Glomerular visceral epithelial cell (primary cell): ENCODE results near the gene FRMD6.

ENCODE experiments used
- DNase-seq: peaks from one replicate; pipeline ENCODE4 v3.0.0-alpha.2; 2016; ENCODE audit errors: extremely low spot score

Gene FRMD6

DNA sequence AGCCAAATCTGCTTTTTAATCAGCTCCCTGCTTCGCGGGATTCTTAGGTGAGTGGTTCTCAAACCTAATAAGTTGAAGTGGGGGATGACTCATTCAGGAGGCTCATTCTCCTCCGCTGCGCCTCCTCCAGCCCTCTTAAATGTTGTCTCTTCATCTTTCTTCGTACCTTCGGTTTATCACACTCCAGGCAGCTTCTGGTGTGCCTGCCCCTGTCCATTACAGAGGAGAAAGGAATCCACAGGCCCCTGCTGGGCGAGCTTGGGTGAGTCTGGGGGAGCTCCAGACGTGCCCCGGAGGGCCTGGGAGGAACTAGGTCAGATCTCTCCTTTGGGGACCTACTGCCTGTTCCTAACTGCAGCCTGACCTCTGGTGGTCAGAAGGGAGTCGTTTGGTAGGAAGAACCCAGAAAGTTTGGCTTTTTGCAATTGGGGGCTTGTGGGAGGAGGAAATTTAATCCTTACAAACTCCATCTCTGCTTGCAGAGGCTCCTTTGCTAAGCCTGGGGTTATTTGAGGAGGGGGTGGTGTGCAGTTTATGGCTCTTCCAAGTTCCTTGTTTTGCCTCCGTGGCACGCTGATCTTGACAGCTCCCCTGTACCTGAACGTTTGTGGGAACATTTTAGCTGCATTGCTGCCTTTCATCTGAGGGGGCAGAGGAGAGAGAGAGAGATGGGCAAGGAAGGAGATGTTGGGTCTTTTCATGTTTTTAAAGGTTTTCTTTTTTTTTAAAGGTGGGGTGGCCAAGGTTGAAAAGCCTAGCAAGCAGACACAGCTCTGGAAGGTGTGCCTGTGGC is 124.6 kb downstream of the FRMD6 start:
- peak; percentile 68 for DNase-seq

DNA sequence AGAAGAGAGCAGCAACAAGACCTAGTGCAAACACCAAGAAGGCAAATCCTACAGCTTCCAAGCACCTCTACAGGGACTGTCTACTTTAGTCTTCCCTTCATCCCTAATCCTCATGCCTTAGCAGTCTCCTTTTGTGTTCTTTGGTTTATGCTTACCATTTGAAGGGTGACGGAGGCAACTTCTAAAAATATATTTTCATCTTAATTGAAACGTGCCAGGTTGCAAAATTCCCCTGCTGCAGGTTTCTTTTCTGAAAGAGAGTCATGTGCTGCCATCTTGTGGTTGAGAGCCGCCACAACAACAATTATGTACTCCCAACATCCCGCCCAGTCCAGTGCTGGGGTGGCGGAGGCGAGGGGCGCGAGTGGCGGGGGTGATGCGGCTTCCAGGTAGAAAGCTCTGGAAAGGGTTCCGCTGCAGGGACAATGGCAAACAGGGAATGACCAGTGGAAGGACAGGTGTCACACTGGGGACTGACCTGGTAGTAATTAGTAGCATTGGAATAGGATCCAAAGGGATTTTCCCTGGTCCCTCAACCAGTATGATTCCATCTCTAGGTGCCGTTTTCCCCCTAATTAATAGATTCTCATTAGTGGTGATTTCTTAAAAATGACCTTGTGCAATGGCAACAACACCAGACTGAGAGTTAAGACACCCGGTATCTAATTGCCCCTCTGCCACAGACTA is 128.4 kb downstream of the FRMD6 start:
- DNase-seq, result peak; percentile 75
